IgD-negative memory B cell (primary cell): ENCODE measurements around the gene ZNF217. TPM values are rescaled to one million over a fixed set of nuclear protein-coding genes. Genes with fewer than 3 reads are reported as not detected.
"Not testable (repeated sequence)": the region's sequence is repeated elsewhere in the genome, so short reads cannot be mapped to it uniquely, and the experiment has no call there.

ENCODE experiments used
- H3K27ac Mint-ChIP-seq, 3 donors: one replicate each; pipeline ENCODE4 v1.8.0; 2020 to 2022; ENCODE audit warnings: mild to moderate bottlenecking in 3 of 3, mixed read lengths in 3 of 3, moderate library complexity in 1 of 3
- H3K27me3 Mint-ChIP-seq: one replicate; pipeline ENCODE4 v1.8.0; 2021; ENCODE audit warnings: mixed read lengths
- H3K36me3 Mint-ChIP-seq: one replicate; pipeline ENCODE4 v1.8.0; 2020; ENCODE audit warnings: mild to moderate bottlenecking, mixed read lengths
- H3K4me1 Mint-ChIP-seq, 3 donors: one replicate each; pipeline ENCODE4 v1.8.0; 2020 to 2022; ENCODE audit warnings: mixed read lengths in 3 of 3, mild to moderate bottlenecking in 1 of 3
- H3K4me3 Mint-ChIP-seq, 4 donors: one replicate each; pipeline ENCODE4 v1.8.0; 2020 to 2022; ENCODE audit warnings: mild to moderate bottlenecking in 4 of 4, mixed read lengths in 4 of 4, moderate library complexity in 3 of 4
- H3K9me3 Mint-ChIP-seq, 3 donors: one replicate each; pipeline ENCODE4 v1.8.0; 2020 to 2021; ENCODE audit warnings: mixed read lengths in 3 of 3, mild to moderate bottlenecking in 1 of 3
- polyA plus RNA-seq: library from polyadenylated mRNA; unstranded; fragments of 300-500 nt; fragmentation: Illumina TruSeq; gene quantifications from one replicate; pipeline ENCODE4 v1.2.3, GENCODE V29; 2021

ZNF217 gene
- polyA plus RNA-seq, 1 donor from 2014 or later = 29.9 TPM

- Mint-ChIP-seq H3K27ac (no peak overlapping the region), H3K4me1 (no peaks in the 10 kb centered on the region), H3K36me3 (peaks cover 7% of the 10 kb centered on the region), H3K27me3 (no peaks in the 10 kb centered on the region), H3K9me3 (no peaks in the 10 kb centered on the region), H3K4me3 (no peak overlapping the region)
Observed at GRCh38 chr20:53561505-53561904, 32.1 kb downstream of the ZNF217 start.

GRCh38 chr20:53559816-53560215, 33.8 kb downstream of the ZNF217 start:
- Mint-ChIP-seq H3K36me3 (peaks cover 8% of the 10 kb centered on the region), H3K27ac (peak overlapping the region in 1 of 3 donors; percentile 57), H3K27me3 (no peaks in the 10 kb centered on the region), H3K9me3 (no peaks in the 10 kb centered on the region), H3K4me1 (peaks cover 0 to 2% (median 1%) of the 10 kb centered on the region in 3 donors), H3K4me3 (no peak overlapping the region)

GRCh38 chr20:53557130-53557529, 36.5 kb downstream of the ZNF217 start:
- Mint-ChIP-seq H3K27ac (no peak overlapping the region), H3K9me3 (no peaks in the 10 kb centered on the region), H3K27me3 (no peaks in the 10 kb centered on the region), H3K4me3 (no peak overlapping the region), H3K4me1 (peaks cover 0 to 2% (median 1%) of the 10 kb centered on the region in 3 donors), H3K36me3 (peaks cover 8% of the 10 kb centered on the region)

- H3K4me3 Mint-ChIP-seq = no peak overlapping the region
- H3K27me3 Mint-ChIP-seq = no peaks in the 10 kb centered on the region
- no peak overlapping the region for H3K27ac Mint-ChIP-seq
- H3K9me3 Mint-ChIP-seq = no peaks in the 10 kb centered on the region
- peaks cover 0 to 2% (median 1%) of the 10 kb centered on the region in 3 donors for H3K4me1 Mint-ChIP-seq
- peaks cover 8% of the 10 kb centered on the region for H3K36me3 Mint-ChIP-seq
Observed at GRCh38 chr20:53556267-53556897, 37.3 kb downstream of the ZNF217 start.

- Mint-ChIP-seq H3K4me3 (no peak overlapping the region), H3K9me3 (no peaks in the 10 kb centered on the region), H3K36me3 (peaks cover 8% of the 10 kb centered on the region), H3K4me1 (peaks cover 0 to 2% (median 1%) of the 10 kb centered on the region in 3 donors), H3K27me3 (no peaks in the 10 kb centered on the region), H3K27ac (no peak overlapping the region)
Observed at GRCh38 chr20:53555816-53556215, 37.8 kb downstream of the ZNF217 start.

- H3K9me3 Mint-ChIP-seq = no peaks in the 10 kb centered on the region
- H3K27ac Mint-ChIP-seq = no peak overlapping the region
- no peaks in the 10 kb centered on the region for H3K27me3 Mint-ChIP-seq
Observed at GRCh38 chr20:53555081-53555480, 38.6 kb downstream of the ZNF217 start.

GRCh38 chr20:53552572-53552893, 41.1 kb downstream of the ZNF217 start:
- not testable (repeated sequence) for H3K9me3 Mint-ChIP-seq, H3K4me3 Mint-ChIP-seq, H3K4me1 Mint-ChIP-seq, H3K36me3 Mint-ChIP-seq, H3K27ac Mint-ChIP-seq, H3K27me3 Mint-ChIP-seq

More at GRCh38 chr20:53555081-53555480, 38.6 kb downstream of the ZNF217 start:
- H3K36me3 Mint-ChIP-seq = peaks cover 3% of the 10 kb centered on the region
- H3K4me3 Mint-ChIP-seq = no peak overlapping the region
- peaks cover 0 to 2% (median 1%) of the 10 kb centered on the region in 3 donors for H3K4me1 Mint-ChIP-seq

GRCh38 chr20:53551719-53552571, 41.7 kb downstream of the ZNF217 start:
- H3K4me1 Mint-ChIP-seq, H3K36me3 Mint-ChIP-seq, H3K4me3 Mint-ChIP-seq, H3K27me3 Mint-ChIP-seq, H3K9me3 Mint-ChIP-seq, H3K27ac Mint-ChIP-seq: not testable (repeated sequence)

- Mint-ChIP-seq H3K9me3 (no peaks in the 10 kb centered on the region), H3K27me3 (no peaks in the 10 kb centered on the region), H3K27ac (no peak overlapping the region), H3K4me3 (no peak overlapping the region), H3K36me3 (peaks cover 2% of the 10 kb centered on the region), H3K4me1 (peaks cover 0 to 4% (median 2%) of the 10 kb centered on the region in 3 donors)
Observed at GRCh38 chr20:53550280-53551187, 43.1 kb downstream of the ZNF217 start.

GRCh38 chr20:53547664-53548239, 45.9 kb downstream of the ZNF217 start:
- Mint-ChIP-seq H3K27ac (no peak overlapping the region), H3K9me3 (no peaks in the 10 kb centered on the region), H3K4me1 (peaks cover 0 to 3% (median 0%) of the 10 kb centered on the region in 3 donors), H3K27me3 (no peaks in the 10 kb centered on the region), H3K4me3 (no peak overlapping the region), H3K36me3 (no peaks in the 10 kb centered on the region)

GRCh38 chr20:53539516-53539915, 54.1 kb downstream of the ZNF217 start:
- Mint-ChIP-seq H3K27ac (no peak overlapping the region), H3K27me3 (no peaks in the 10 kb centered on the region), H3K4me1 (peaks cover 0 to 1% (median 0%) of the 10 kb centered on the region in 3 donors), H3K9me3 (peaks cover 0 to 2% (median 0%) of the 10 kb centered on the region in 3 donors), H3K36me3 (peaks cover 5% of the 10 kb centered on the region), H3K4me3 (no peak overlapping the region)

- not testable (repeated sequence) for H3K9me3 Mint-ChIP-seq, H3K36me3 Mint-ChIP-seq, H3K27me3 Mint-ChIP-seq, H3K27ac Mint-ChIP-seq, H3K4me3 Mint-ChIP-seq
- H3K4me1 Mint-ChIP-seq = peaks cover 6 to 12% (median 10%) of the 10 kb centered on the region in 3 donors
Observed at GRCh38 chr20:53536382-53536781, 57.3 kb downstream of the ZNF217 start.

GRCh38 chr20:53535878-53536277, 57.8 kb downstream of the ZNF217 start:
- H3K4me3 Mint-ChIP-seq = no peak overlapping the region
- no peak overlapping the region for H3K27ac Mint-ChIP-seq
- H3K27me3 Mint-ChIP-seq = no peaks in the 10 kb centered on the region
- H3K36me3 Mint-ChIP-seq = peaks cover 5% of the 10 kb centered on the region
- peaks cover 0 to 2% (median 0%) of the 10 kb centered on the region in 3 donors for H3K9me3 Mint-ChIP-seq
- H3K4me1 Mint-ChIP-seq = peaks cover 6 to 12% (median 10%) of the 10 kb centered on the region in 3 donors

- H3K27me3 Mint-ChIP-seq = no peaks in the 10 kb centered on the region
- H3K36me3 Mint-ChIP-seq = peaks cover 5% of the 10 kb centered on the region
- H3K9me3 Mint-ChIP-seq = peaks cover 0 to 4% (median 2%) of the 10 kb centered on the region in 3 donors
- no peak overlapping the region for H3K4me3 Mint-ChIP-seq
- no peak overlapping the region for H3K27ac Mint-ChIP-seq
- peaks cover 6 to 12% (median 10%) of the 10 kb centered on the region in 3 donors for H3K4me1 Mint-ChIP-seq
Observed at GRCh38 chr20:53534037-53534436, 59.6 kb downstream of the ZNF217 start.
